ENCODE results near the gene DACH1. TPM values are rescaled to one million over a fixed set of nuclear protein-coding genes. Genes with fewer than 3 reads are reported as not detected.

DACH1 gene
- total RNA-seq, 1 experiment from 2014 or later, result 0.14 TPM

DNA sequence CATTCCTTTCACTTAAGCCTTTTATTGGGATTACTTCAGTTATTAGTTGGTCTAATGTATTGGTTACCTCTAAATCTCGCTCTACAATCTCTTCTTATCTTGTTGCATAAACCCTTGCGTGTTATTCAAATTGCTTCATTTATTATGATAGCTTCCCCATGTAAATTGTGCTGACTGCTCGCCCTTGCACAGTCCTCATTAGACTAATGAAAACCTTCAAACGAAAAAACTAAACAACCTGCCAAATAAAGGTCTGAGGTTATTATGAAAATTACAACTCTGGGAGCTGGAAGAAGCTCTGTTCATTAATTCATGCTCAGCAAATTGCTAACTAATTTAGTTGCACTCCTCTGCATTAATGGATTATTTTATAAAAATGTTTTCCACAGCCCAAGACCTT lies 320.1 kb downstream of the DACH1 start:
- no TSS peak for BruUV-seq (replicated peaks)
- Mint-ChIP-seq H3K27ac (ENCODE audit: unreplicated experiment) (no peak overlapping the region), H3K36me3 (ENCODE audit: insufficient read depth, unreplicated experiment) (no peaks in the 10 kb centered on the region), H3K9me3 (ENCODE audit: low read depth, unreplicated experiment) (no peaks in the 10 kb centered on the region), H3K4me3 (ENCODE audit: low read depth, unreplicated experiment) (no peak overlapping the region), H3K4me1 (ENCODE audit: low read depth, unreplicated experiment) (no peaks in the 10 kb centered on the region), H3K27me3 (ENCODE audit: unreplicated experiment) (no peaks in the 10 kb centered on the region)
- DNase-seq, result no peak
- CTCF ChIA-PET, result no interaction called here
- TF ChIP-seq, protein P1, sequence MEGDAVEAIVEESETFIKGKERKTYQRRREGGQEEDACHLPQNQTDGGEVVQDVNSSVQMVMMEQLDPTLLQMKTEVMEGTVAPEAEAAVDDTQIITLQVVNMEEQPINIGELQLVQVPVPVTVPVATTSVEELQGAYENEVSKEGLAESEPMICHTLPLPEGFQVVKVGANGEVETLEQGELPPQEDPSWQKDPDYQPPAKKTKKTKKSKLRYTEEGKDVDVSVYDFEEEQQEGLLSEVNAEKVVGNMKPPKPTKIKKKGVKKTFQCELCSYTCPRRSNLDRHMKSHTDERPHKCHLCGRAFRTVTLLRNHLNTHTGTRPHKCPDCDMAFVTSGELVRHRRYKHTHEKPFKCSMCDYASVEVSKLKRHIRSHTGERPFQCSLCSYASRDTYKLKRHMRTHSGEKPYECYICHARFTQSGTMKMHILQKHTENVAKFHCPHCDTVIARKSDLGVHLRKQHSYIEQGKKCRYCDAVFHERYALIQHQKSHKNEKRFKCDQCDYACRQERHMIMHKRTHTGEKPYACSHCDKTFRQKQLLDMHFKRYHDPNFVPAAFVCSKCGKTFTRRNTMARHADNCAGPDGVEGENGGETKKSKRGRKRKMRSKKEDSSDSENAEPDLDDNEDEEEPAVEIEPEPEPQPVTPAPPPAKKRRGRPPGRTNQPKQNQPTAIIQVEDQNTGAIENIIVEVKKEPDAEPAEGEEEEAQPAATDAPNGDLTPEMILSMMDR (IDR thresholded peaks at IDR 0.05; ENCODE audit: unreplicated experiment), result no peak
- intact Hi-C loops (cut with micrococcal nuclease; ENCODE audit: unreplicated experiment), result no loop called here

- no peaks in the 10 kb centered on the region for H3K9me3 Mint-ChIP-seq (ENCODE audit: low read depth, unreplicated experiment)
- CTCF ChIA-PET, result no interaction called here
Observed at GRCh38 chr13:71540098-71540497, 326.9 kb downstream of the DACH1 start.

GRCh38 chr13:71536201-71536600 lies 330.8 kb downstream of the DACH1 start:
- no peaks in the 10 kb centered on the region for H3K36me3 Mint-ChIP-seq (ENCODE audit: insufficient read depth, unreplicated experiment)
- TF ChIP-seq, protein P1 (IDR thresholded peaks at IDR 0.05; ENCODE audit: unreplicated experiment), result no peak
- no peaks in the 10 kb centered on the region for H3K9me3 Mint-ChIP-seq (ENCODE audit: low read depth, unreplicated experiment)
- no TSS peak for BruUV-seq (replicated peaks)
- no peaks in the 10 kb centered on the region for H3K4me1 Mint-ChIP-seq (ENCODE audit: low read depth, unreplicated experiment)
- H3K27ac Mint-ChIP-seq (ENCODE audit: unreplicated experiment), result no peak overlapping the region
- no peak for DNase-seq
- CTCF ChIA-PET, result no interaction called here
- intact Hi-C loops (cut with micrococcal nuclease; ENCODE audit: unreplicated experiment), result no loop called here
- H3K4me3 Mint-ChIP-seq (ENCODE audit: low read depth, unreplicated experiment), result no peak overlapping the region
- H3K27me3 Mint-ChIP-seq (ENCODE audit: unreplicated experiment), result no peaks in the 10 kb centered on the region

More at GRCh38 chr13:71540098-71540497, 326.9 kb downstream of the DACH1 start:
- TF ChIP-seq, protein P1 (IDR thresholded peaks at IDR 0.05; ENCODE audit: unreplicated experiment), result no peak
- intact Hi-C loops (cut with micrococcal nuclease; ENCODE audit: unreplicated experiment), result no loop called here
- DNase-seq, result no peak
- no peak overlapping the region for H3K4me3 Mint-ChIP-seq (ENCODE audit: low read depth, unreplicated experiment)
- H3K27me3 Mint-ChIP-seq (ENCODE audit: unreplicated experiment), result no peaks in the 10 kb centered on the region
- no peak overlapping the region for H3K27ac Mint-ChIP-seq (ENCODE audit: unreplicated experiment)
- H3K36me3 Mint-ChIP-seq (ENCODE audit: insufficient read depth, unreplicated experiment), result no peaks in the 10 kb centered on the region
- no peaks in the 10 kb centered on the region for H3K4me1 Mint-ChIP-seq (ENCODE audit: low read depth, unreplicated experiment)
- BruUV-seq (replicated peaks), result no TSS peak

DNA sequence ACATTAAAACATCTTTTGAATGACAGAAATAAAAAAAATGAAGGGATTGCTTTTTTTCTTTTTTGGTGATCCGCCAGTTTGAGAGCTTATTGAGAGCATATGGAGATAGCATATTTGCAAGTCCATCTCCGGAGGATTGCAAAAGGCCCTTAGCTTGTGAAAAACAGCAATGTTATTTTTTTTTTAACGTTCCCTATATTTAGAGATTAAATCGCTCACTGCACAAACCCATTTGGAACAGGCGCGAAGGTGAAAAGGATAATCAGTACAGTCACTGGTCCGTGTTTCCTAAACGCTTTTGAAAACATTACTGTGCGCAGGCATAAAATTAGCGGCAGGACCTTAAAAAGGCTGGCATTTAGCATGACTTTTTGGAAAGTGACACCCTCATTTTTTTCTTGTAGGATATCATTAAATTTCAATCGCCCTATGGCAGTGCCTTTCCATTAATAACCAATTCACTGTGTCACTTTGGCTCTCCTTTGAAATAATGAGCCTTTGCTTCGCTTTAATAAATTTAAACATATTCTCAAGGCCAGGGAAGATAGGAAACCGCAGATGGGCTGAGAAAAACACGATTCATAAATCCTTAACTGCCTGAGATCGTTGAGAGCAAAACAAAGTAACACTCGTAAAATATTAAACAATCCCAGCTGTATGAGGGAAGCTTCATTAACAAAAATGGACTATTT lies 342.2 kb downstream of the DACH1 start:
- CTCF ChIA-PET, result no interaction called here
- Mint-ChIP-seq H3K4me1 (ENCODE audit: low read depth, unreplicated experiment) (no peaks in the 10 kb centered on the region), H3K27ac (ENCODE audit: unreplicated experiment) (no peak overlapping the region), H3K36me3 (ENCODE audit: insufficient read depth, unreplicated experiment) (no peaks in the 10 kb centered on the region), H3K27me3 (ENCODE audit: unreplicated experiment) (no peaks in the 10 kb centered on the region), H3K4me3 (ENCODE audit: low read depth, unreplicated experiment) (no peak overlapping the region), H3K9me3 (ENCODE audit: low read depth, unreplicated experiment) (no peaks in the 10 kb centered on the region)
- no TSS peak for BruUV-seq (replicated peaks)
- TF ChIP-seq, protein P1 (IDR thresholded peaks at IDR 0.05; ENCODE audit: unreplicated experiment), result no peak
- no peak for DNase-seq
- intact Hi-C loops (cut with micrococcal nuclease; ENCODE audit: unreplicated experiment), result loop anchor here (5.0 kb wide), 1 partner anchor 457 kb away; no protein-coding TSS in a partner anchor

All from Calu3 (cell line).